Smooth muscle cell of trachea (primary cell): ENCODE results near the gene SPDYE8. TPM values are rescaled to one million over a fixed set of nuclear protein-coding genes. Genes with fewer than 3 reads are reported as not detected.

Experiments
- total RNA-seq: library from RNA; depleted of rRNA; stranded (reverse); fragments of >200 nt; gene quantifications from 2 replicates; pipeline ENCODE4 v1.2.1, GENCODE V29; 2014

SPDYE8 gene, protein sequence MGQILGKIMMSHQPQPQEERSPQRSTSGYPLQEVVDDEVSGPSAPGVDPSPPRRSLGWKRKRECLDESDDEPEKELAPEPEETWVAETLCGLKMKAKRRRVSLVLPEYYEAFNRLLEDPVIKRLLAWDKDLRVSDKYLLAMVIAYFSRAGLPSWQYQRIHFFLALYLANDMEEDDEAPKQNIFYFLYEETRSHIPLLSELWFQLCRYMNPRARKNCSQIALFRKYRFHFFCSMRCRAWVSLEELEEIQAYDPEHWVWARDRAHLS
- total RNA-seq = 0.17 TPM in 1 of 2 replicates, not detected in the other

GRCh38 chr7:73029666-73030065, at the start of gene SPDYE8:
SPDYE8 (minus strand) TSS chr7:73029766; CDS start chr7:73027966, 1,800 bp downstream.

DNA sequence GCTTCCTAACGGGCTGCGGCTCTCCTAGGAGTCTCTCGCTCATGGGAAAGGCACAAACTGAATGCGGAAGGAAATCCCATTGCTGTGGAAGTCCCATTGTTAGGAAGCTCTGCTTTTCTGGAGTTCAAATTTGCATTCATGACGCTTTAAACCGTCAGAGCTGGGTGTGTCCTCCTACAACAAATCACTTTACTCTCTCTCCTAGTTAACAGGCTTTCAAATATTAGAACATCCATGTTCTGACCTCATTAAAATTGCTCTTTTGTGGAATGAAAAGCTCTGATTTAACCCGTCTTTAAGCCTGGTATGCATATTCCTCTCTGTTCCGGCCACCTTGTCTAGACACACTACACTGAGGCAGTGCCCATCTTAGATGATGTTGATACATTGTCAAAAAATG, 28.2 kb upstream of the SPDYE8 start, which contains the start of gene SPDYE11:
TSS of gene SPDYE11 (minus strand) at position 101 of the 400 bp plus-strand sequence. CDS start 1,800 bp downstream, outside the sequence.

Other genes starting within 250 kb of the SPDYE8 start
- 5.2 and 5.8 TPM in 2 replicates for gene TYW1B, start 201.6 kb downstream of the SPDYE8 start, total RNA-seq
- gene POM121, start 104.7 kb downstream of the SPDYE8 start, total RNA-seq = 6.6 and 6.7 TPM in 2 replicates
- gene TRIM74, start 60.3 kb downstream of the SPDYE8 start, total RNA-seq = not detected in 2 replicates
- gene SPDYE11, start 28.1 kb upstream of the SPDYE8 start, total RNA-seq = under 0.01 TPM in 1 of 2 replicates, not detected in the other
- under 0.01 TPM in 1 of 2 replicates, not detected in the other for gene SPDYE9, start 56.3 kb upstream of the SPDYE8 start, total RNA-seq